ENCODE results near the gene GLYR1. TPM values are rescaled to one million over a fixed set of nuclear protein-coding genes. Genes with fewer than 3 reads are reported as not detected.
A peak's percentile ranks its signal among the peaks of the same experiment; 100 is the strongest.

The GLYR1 gene
- polyA plus RNA-seq, 1 donor (not counting 4 experiments of a cell fraction or from before 2014, with no cell fraction given): 42.6 TPM

DNA sequence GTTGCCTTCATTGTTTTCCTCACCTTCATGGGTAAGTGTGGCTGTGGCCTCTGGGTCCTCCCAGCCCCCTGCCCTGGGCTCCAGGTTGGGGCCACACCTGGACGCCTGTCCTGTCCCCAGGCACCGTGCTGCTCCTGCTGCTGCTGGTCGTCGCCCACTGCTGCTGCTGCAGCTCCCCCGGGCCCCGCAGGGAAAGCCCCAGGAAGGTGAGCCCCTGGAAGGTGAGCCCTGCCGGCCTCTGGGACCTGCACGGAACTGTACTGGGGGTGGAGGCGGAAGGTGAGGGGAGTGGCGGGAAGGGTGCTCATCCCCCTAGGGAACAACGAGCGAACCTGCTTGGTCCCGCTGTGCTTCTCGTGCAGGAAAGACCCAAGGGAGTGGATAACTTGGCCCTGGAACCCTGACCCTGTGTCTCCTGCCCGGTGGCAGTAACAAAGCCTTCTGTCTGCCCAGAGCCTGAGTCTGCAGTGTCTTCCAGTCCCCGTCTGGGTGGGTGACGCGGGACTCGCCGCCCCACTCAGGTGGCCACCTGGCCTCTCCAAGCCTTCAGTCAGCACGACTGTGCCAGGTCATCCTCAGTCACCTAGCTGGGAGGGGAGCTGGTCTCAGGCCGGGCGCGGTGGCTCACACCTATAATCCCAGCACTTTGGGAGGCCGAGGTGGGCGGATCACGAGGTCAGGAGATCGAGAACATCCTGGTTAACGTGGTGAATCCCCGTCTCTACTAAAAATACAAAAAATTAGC, 51.1 kb downstream of the GLYR1 start:
- no peaks in the 10 kb centered on the region for H3K9me1 ChIP-seq (ENCODE audit: control insufficient read depth, extremely low read depth, insufficient read depth, low read length)
- no peak overlapping the region for H2AFZ ChIP-seq (ENCODE audit: control insufficient read depth, low read length)
- DNase-seq (ENCODE audit: low read depth, low spot score) (no peak), FAIRE-seq (no peak)
- H4K20me1 ChIP-seq (ENCODE audit: control insufficient read depth, extremely low read depth, insufficient read depth, low read length): no peaks in the 10 kb centered on the region
- H3K4me3 ChIP-seq (ENCODE audit: control insufficient read depth in 2 of 3, extremely low read depth in 1 of 3, insufficient read depth in 2 of 3, low read depth in 1 of 3, low read length in 3 of 3): peak overlapping the region in 1 of 3 experiments; percentile 34
- H3K27ac ChIP-seq (ENCODE audit: control insufficient read depth, insufficient read depth, low read length): no peak overlapping the region
- H3K27me3 ChIP-seq (ENCODE audit: control insufficient read depth, extremely low read depth, insufficient read depth, low read length): no peaks in the 10 kb centered on the region
- peaks cover 0 to 8% of the 10 kb centered on the region in 2 experiments for H3K36me3 ChIP-seq (ENCODE audit: control insufficient read depth in 2 of 2, extremely low read depth in 1 of 2, insufficient read depth in 2 of 2, low read length in 2 of 2)
- H3K9me3 ChIP-seq (ENCODE audit: control insufficient read depth, low read depth, low read length): no peaks in the 10 kb centered on the region
- dilution Hi-C loops (cut with MboI; ENCODE audit: extremely low pct_ligation_motif_present, low sequenced_read_pairs): no loop called here
- no peak overlapping the region for H3K4me2 ChIP-seq (ENCODE audit: control insufficient read depth, extremely low read depth, insufficient read depth, low read depth, low read length)
- H3K9ac ChIP-seq (ENCODE audit: control insufficient read depth, extremely low read depth, insufficient read depth, low read length): no peak overlapping the region
- H3K79me2 ChIP-seq (ENCODE audit: control insufficient read depth, insufficient read depth, low read length): no peaks in the 10 kb centered on the region
- TF ChIP-seq, protein P1, sequence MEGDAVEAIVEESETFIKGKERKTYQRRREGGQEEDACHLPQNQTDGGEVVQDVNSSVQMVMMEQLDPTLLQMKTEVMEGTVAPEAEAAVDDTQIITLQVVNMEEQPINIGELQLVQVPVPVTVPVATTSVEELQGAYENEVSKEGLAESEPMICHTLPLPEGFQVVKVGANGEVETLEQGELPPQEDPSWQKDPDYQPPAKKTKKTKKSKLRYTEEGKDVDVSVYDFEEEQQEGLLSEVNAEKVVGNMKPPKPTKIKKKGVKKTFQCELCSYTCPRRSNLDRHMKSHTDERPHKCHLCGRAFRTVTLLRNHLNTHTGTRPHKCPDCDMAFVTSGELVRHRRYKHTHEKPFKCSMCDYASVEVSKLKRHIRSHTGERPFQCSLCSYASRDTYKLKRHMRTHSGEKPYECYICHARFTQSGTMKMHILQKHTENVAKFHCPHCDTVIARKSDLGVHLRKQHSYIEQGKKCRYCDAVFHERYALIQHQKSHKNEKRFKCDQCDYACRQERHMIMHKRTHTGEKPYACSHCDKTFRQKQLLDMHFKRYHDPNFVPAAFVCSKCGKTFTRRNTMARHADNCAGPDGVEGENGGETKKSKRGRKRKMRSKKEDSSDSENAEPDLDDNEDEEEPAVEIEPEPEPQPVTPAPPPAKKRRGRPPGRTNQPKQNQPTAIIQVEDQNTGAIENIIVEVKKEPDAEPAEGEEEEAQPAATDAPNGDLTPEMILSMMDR (optimal IDR thresholded peaks at IDR 0.05 in 1 of 3, IDR thresholded peaks at IDR 0.05 in 1 of 3, conservative IDR thresholded peaks at IDR 0.05 in 1 of 3; ENCODE audit: extremely low read depth in 1 of 3, insufficient read depth in 2 of 3, low read length in 3 of 3): no peak
- TF ChIP-seq EZH2 (IDR thresholded peaks at IDR 0.05; ENCODE audit: low read length): no peak
- H3K4me1 ChIP-seq (ENCODE audit: control insufficient read depth, extremely low read depth, insufficient read depth, low read length): peaks cover 11% of the 10 kb centered on the region

DNA sequence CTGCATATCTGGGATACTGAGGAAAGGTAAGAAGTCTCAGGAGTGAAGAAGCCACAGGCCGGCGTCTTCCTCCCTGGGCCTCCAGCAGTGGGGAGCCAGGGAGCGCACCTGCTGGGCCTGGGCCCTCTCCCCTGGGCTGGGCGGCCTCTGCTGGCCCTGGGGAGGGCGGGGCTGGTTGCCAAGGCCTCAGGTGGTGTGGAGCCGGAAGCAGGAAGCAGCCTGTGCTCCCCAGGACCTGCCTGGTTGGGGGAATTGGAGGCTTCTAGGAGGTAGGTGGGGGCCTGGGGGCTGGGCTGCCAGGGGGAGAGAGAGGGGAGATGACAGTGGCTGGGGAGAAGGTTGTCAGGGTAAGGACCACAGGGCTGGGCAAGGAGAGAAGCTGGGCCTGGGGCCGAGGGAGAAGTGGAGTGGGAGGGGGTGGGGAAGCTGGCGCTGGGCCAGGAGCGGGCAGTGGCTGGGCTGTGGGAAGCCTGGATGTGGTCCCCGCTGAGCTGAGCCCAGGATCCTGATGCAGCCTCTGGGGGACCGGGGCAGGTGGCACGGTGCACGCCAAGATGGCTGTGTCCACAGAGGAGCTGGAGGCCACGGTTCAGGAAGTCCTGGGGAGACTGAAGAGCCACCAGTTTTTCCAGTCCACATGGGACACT, 51.8 kb downstream of the GLYR1 start, which contains the start of gene SMIM22:
TSS of gene SMIM22 (plus strand) at position 189 of the 647 bp plus-strand sequence. CDS start at position 555, 366 bp downstream.
- Histone ChIP-seq H2AFZ (ENCODE audit: control insufficient read depth, low read length) (peak within 1 kb of the TSS; percentile 22), H3K27ac (ENCODE audit: control insufficient read depth, insufficient read depth, low read length) (no peak within 1 kb of the TSS)

More for the DNA sequence above, 51.8 kb downstream of the GLYR1 start, which contains the start of gene SMIM22:
- Histone ChIP-seq H3K79me2 (ENCODE audit: control insufficient read depth, insufficient read depth, low read length) (no peaks in the 10 kb centered on the region), H3K36me3 (ENCODE audit: control insufficient read depth in 2 of 2, extremely low read depth in 1 of 2, insufficient read depth in 2 of 2, low read length in 2 of 2) (peaks cover 0 to 8% of the 10 kb centered on the region in 2 experiments), H3K4me2 (ENCODE audit: control insufficient read depth, extremely low read depth, insufficient read depth, low read depth, low read length) (no peak within 1 kb of the TSS), H3K9me3 (ENCODE audit: control insufficient read depth, low read depth, low read length) (no peaks in the 10 kb centered on the region), H3K9ac (ENCODE audit: control insufficient read depth, extremely low read depth, insufficient read depth, low read length) (no peak within 1 kb of the TSS), H4K20me1 (ENCODE audit: control insufficient read depth, extremely low read depth, insufficient read depth, low read length) (no peaks in the 10 kb centered on the region), H3K27me3 (ENCODE audit: control insufficient read depth, extremely low read depth, insufficient read depth, low read length) (no peaks in the 10 kb centered on the region), H3K4me3 (ENCODE audit: control insufficient read depth in 2 of 3, extremely low read depth in 1 of 3, insufficient read depth in 2 of 3, low read depth in 1 of 3, low read length in 3 of 3) (peak within 1 kb of the TSS in 1 of 3 experiments; percentile 34), H3K9me1 (ENCODE audit: control insufficient read depth, extremely low read depth, insufficient read depth, low read length) (no peaks in the 10 kb centered on the region), H3K4me1 (ENCODE audit: control insufficient read depth, extremely low read depth, insufficient read depth, low read length) (peaks cover 4% of the 10 kb centered on the region)
- no peak for TF ChIP-seq EZH2 (IDR thresholded peaks at IDR 0.05; ENCODE audit: low read length)
- TF ChIP-seq, protein P1 (optimal IDR thresholded peaks at IDR 0.05 in 1 of 3, IDR thresholded peaks at IDR 0.05 in 1 of 3, conservative IDR thresholded peaks at IDR 0.05 in 1 of 3; ENCODE audit: extremely low read depth in 1 of 3, insufficient read depth in 2 of 3, low read length in 3 of 3): no peak
- no peak for DNase-seq (ENCODE audit: low read depth, low spot score)
- dilution Hi-C loops (cut with MboI; ENCODE audit: extremely low pct_ligation_motif_present, low sequenced_read_pairs): no loop called here
- FAIRE-seq: no peak
